Liver (tissue), 9 donors: ENCODE data around the gene EPGN. TPM values are rescaled to one million over a fixed set of nuclear protein-coding genes. Genes with fewer than 3 reads are reported as not detected.
A peak's percentile ranks its signal among the peaks of the same experiment; 100 is the strongest.

ENCODE experiments used
- DNase-seq: peaks from one replicate; pipeline ENCODE4 v3.0.0-alpha.2; 2017; ENCODE audit warnings: low spot score
- H3K27ac ChIP-seq, 2 donors: one replicate each; pipeline ENCODE4 v1.7.0; 2013; ENCODE audit warnings: inconsistent platforms in 2 of 2, low read length in 2 of 2, control low read depth in 1 of 2, low read depth in 1 of 2, mild to moderate bottlenecking in 1 of 2
- H3K27me3 ChIP-seq, 4 donors: one replicate each; pipeline versions ENCODE4 v1.6.1 to v1.7.0; 2013; ENCODE audit warnings: low read length in 3 of 4, inconsistent platforms in 1 of 4, mild to moderate bottlenecking in 1 of 4, moderate library complexity in 1 of 4; ENCODE audit not compliant: control insufficient read depth in 4 of 4, insufficient read depth in 4 of 4
- H3K36me3 ChIP-seq, 4 donors: one replicate each; pipeline versions ENCODE4 v1.6.1 to v1.7.0; 2013; ENCODE audit warnings: low read length in 3 of 4, mild to moderate bottlenecking in 3 of 4, low read depth in 1 of 4, moderate library complexity in 1 of 4; ENCODE audit not compliant: control insufficient read depth in 4 of 4, insufficient read depth in 3 of 4
- H3K4me1 ChIP-seq, 4 donors: one replicate each; pipeline versions ENCODE4 v1.6.1 to v1.7.0; 2013; ENCODE audit warnings: low read length in 3 of 4, mild to moderate bottlenecking in 3 of 4, moderate library complexity in 1 of 4; ENCODE audit not compliant: control insufficient read depth in 4 of 4, insufficient read depth in 4 of 4
- H3K4me3 ChIP-seq, 3 donors: one replicate each; pipeline versions ENCODE4 v1.6.1 to v1.7.0; 2013; ENCODE audit warnings: low read length in 3 of 3, control low read depth in 1 of 3, low read depth in 1 of 3, mild to moderate bottlenecking in 1 of 3
- H3K9ac ChIP-seq, 2 donors: one replicate each; pipeline ENCODE4 v1.7.0; 2013; ENCODE audit warnings: low read length in 2 of 2, mild to moderate bottlenecking in 2 of 2, moderate library complexity in 2 of 2, control low read depth in 1 of 2, low read depth in 1 of 2
- H3K9me3 ChIP-seq, 4 donors: one replicate each; pipeline versions ENCODE4 v1.6.1 to v1.7.0; 2013; ENCODE audit warnings: low read length in 3 of 4; ENCODE audit not compliant: control insufficient read depth in 4 of 4
- EGR1 ChIP-seq, 2 donors: IDR thresholded peaks; 2 replicates each; pipeline ENCODE4 v1.6.1; 2016 to 2018; ENCODE audit warnings: antibody characterized with exemption in 2 of 2, low read depth in 2 of 2
- FOXA2 ChIP-seq: IDR thresholded peaks from 2 replicates; pipeline ENCODE4 v1.6.1; 2016; ENCODE audit warnings: antibody characterized with exemption
- GABPA ChIP-seq, 2 donors: IDR thresholded peaks in 1 of 2; conservative IDR thresholded peaks in 1 of 2; 2 replicates each; pipeline ENCODE4 v1.6.1; 2016; ENCODE audit warnings: antibody characterized with exemption in 2 of 2, mild to moderate bottlenecking in 1 of 2, moderate library complexity in 1 of 2
- HNF4A ChIP-seq, 2 donors: conservative IDR thresholded peaks; 2 replicates each; pipeline ENCODE4 v1.6.1; 2016; ENCODE audit warnings: antibody characterized with exemption in 2 of 2, mild to moderate bottlenecking in 2 of 2
- HNF4G ChIP-seq: IDR thresholded peaks from 2 replicates; pipeline ENCODE4 v1.6.1; 2016; ENCODE audit warnings: antibody characterized with exemption
- JUND ChIP-seq, 2 donors: IDR thresholded peaks; 2 replicates each; pipeline ENCODE4 v1.6.1; 2016; ENCODE audit warnings: antibody characterized with exemption in 2 of 2
- NR2F2 ChIP-seq: IDR thresholded peaks from 2 replicates; pipeline ENCODE4 v1.6.1; 2016; ENCODE audit warnings: antibody characterized with exemption
- RAD21 ChIP-seq, 2 donors: IDR thresholded peaks; 2 replicates each; pipeline ENCODE4 v1.6.1; 2016; ENCODE audit warnings: antibody characterized with exemption in 2 of 2, mild to moderate bottlenecking in 2 of 2
- TAF1 ChIP-seq: conservative IDR thresholded peaks from 2 replicates; pipeline ENCODE4 v1.6.1; 2016; ENCODE audit warnings: antibody characterized with exemption, mild to moderate bottlenecking
- YY1 ChIP-seq: IDR thresholded peaks from 2 replicates; pipeline ENCODE4 v1.6.1; 2016; ENCODE audit warnings: antibody characterized with exemption, mild to moderate bottlenecking
- WGBS: extraction: QIAGEN DNeasy Blood & Tissue Kit; methylation state at CpG from one replicate; pipeline ENCODE4 v1.1.7; 2013; 5-methylcytosine and 5-hydroxymethylcytosine counted together
- polyA plus RNA-seq, 2 donors: library from polyadenylated mRNA; stranded (reverse) in 1 of 2; unstranded in 1 of 2; fragments of 200-250 nt in 1 of 2; fragments of >200 nt in 1 of 2; fragmentation: Nextera tagmentation in 1 of 2; extraction: Ambion mirVana in 1 of 2; gene quantifications; one replicate each; pipeline versions ENCODE4 v1.2.1 to v1.2.3, GENCODE V29; 2013 to 2015
- total RNA-seq, 2 donors: library from RNA; depleted of rRNA; stranded (reverse); fragments of >200 nt; gene quantifications; one replicate each; pipeline ENCODE4 v1.2.3, GENCODE V29; 2014
- TF ChIP-seq, protein P1 (sequence below): IDR thresholded peaks from 2 replicates; pipeline ENCODE4 v1.6.1; 2016; ENCODE audit warnings: antibody characterized with exemption
- TF ChIP-seq, protein P2 (sequence below): fragments of 150-350 bp; IDR thresholded peaks from 2 replicates; pipeline ENCODE4 v1.5.1; 2017; ENCODE audit warnings: improper control_type of control experiment, low read depth, low read length; ENCODE audit not compliant: missing input control
- TF ChIP-seq, protein P3 (sequence below): IDR thresholded peaks from 2 replicates; pipeline ENCODE4 v1.6.1; 2016; ENCODE audit warnings: antibody characterized with exemption, mild to moderate bottlenecking
- donor health status: healthy.
- donor health status: healthy.
- donor health status: healthy.
- donor health status: healthy.
- donor health status: healthy.

EPGN gene
- total and polyA plus RNA-seq, 4 donors, result 0.09 to 0.75 TPM; not detected in 2

DNA sequence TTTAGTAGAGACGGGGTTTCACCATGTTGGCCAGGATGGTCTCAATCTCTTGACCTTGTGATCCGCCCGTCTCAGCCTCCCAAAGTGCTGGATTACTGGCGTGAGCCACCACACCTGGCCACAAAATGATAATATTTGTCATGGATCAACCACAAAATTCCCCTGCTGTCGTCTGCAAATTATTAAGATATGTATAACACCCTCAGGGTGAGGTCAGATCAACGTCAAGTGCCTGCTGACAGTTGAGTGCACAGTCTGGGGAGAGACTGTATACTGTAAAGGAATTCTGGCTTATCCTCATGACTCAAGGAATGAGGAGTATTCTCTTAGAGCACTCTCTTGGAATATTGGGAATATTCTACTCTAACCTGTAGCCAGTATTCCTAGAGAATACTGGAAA, 11.2 kb downstream of the EPGN start:
- H3K27me3 ChIP-seq, result peaks cover 0 to 3% (median 0%) of the 10 kb centered on the region in 4 donors
- no peaks in the 10 kb centered on the region for H3K36me3 ChIP-seq
- WGBS, result 86% methylated on average over 6 of the region's 6 CpGs
- no peaks in the 10 kb centered on the region for H3K4me1 ChIP-seq
- H3K27ac ChIP-seq, result no peak overlapping the region
- DNase-seq, result no peak
- TF ChIP-seq HNF4A (conservative IDR thresholded peaks at IDR 0.05), result no peak
- no peak for TF ChIP-seq TAF1
- TF ChIP-seq RAD21 (IDR thresholded peaks at IDR 0.05), result no peak
- TF ChIP-seq JUND (IDR thresholded peaks at IDR 0.05), result no peak
- TF ChIP-seq, protein P1, sequence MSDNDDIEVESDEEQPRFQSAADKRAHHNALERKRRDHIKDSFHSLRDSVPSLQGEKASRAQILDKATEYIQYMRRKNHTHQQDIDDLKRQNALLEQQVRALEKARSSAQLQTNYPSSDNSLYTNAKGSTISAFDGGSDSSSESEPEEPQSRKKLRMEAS, result no peak
- no peak overlapping the region for H3K4me3 ChIP-seq
- no peaks in the 10 kb centered on the region for H3K9me3 ChIP-seq
- no peak overlapping the region for H3K9ac ChIP-seq

DNA sequence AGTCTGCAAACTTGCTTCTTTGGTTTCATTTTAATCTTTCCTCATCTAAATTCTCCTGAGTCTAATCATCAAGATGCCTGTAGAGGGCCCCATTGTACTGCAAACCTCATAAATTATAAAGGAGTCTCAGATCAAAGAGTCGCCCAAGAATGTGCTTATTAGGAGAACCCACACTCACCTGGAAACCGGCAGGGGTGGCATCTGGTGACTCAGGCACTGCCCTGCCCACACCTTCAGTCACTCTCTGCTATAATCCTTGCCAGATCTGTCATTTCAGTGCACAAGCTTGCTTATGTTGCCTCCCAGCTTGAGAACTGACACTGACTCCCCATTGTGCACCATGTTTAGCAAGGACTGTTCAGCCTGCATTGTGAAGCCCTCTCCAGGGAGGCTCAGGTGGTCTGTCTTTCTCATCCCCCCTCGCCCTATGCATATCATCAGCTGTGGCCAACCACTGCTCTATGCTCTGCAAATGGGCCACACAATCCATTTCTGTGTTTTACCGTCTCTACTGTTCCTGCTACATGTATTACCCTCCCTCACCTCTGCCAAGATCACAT, 12.4 kb downstream of the EPGN start:
- Histone ChIP-seq H3K36me3 (no peaks in the 10 kb centered on the region), H3K9me3 (no peaks in the 10 kb centered on the region), H3K9ac (no peak overlapping the region), H3K27ac (no peak overlapping the region), H3K27me3 (peaks cover 0 to 3% (median 0%) of the 10 kb centered on the region in 4 donors), H3K4me1 (no peaks in the 10 kb centered on the region), H3K4me3 (no peak overlapping the region)
- TF ChIP-seq RAD21 (IDR thresholded peaks at IDR 0.05), result peak; percentile 49 to 56
- no peak for TF ChIP-seq TAF1
- TF ChIP-seq, protein P2, sequence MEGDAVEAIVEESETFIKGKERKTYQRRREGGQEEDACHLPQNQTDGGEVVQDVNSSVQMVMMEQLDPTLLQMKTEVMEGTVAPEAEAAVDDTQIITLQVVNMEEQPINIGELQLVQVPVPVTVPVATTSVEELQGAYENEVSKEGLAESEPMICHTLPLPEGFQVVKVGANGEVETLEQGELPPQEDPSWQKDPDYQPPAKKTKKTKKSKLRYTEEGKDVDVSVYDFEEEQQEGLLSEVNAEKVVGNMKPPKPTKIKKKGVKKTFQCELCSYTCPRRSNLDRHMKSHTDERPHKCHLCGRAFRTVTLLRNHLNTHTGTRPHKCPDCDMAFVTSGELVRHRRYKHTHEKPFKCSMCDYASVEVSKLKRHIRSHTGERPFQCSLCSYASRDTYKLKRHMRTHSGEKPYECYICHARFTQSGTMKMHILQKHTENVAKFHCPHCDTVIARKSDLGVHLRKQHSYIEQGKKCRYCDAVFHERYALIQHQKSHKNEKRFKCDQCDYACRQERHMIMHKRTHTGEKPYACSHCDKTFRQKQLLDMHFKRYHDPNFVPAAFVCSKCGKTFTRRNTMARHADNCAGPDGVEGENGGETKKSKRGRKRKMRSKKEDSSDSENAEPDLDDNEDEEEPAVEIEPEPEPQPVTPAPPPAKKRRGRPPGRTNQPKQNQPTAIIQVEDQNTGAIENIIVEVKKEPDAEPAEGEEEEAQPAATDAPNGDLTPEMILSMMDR, result peak; percentile 20
- no peak for TF ChIP-seq YY1
- no peak for DNase-seq
- 48% methylated on average over 4 of the region's 4 CpGs for WGBS

DNA sequence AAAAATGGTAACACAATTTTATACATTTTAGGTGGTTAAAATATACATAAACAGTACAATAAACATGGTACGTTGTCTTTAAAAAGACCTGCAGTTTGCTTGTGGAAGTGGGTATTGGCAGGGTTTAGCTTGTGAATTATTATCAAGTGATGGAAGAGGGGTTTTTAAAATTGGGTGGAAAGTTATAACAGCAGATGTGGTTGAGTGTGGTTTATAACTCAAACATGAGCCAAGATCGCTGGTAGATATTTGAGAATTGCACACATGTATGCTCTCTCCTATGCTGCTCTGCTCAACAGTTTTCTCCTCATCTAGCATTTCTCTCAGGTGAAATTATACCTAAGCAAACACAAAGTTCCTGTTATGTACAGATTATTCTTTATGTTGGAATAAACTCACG, 14.0 kb downstream of the EPGN start:
- 79% methylated on average over 3 of the region's 3 CpGs for WGBS
- no peaks in the 10 kb centered on the region for H3K4me1 ChIP-seq
- no peak overlapping the region for H3K4me3 ChIP-seq
- H3K36me3 ChIP-seq, result no peaks in the 10 kb centered on the region
- TF ChIP-seq NR2F2, result no peak
- no peak for TF ChIP-seq YY1
- no peak for TF ChIP-seq GABPA (IDR thresholded peaks at IDR 0.05 in 1 of 2, conservative IDR thresholded peaks at IDR 0.05 in 1 of 2)
- TF ChIP-seq EGR1 (IDR thresholded peaks at IDR 0.05; ENCODE audit: low read depth in 2 of 2), result no peak
- TF ChIP-seq, protein P1, result no peak
- TF ChIP-seq HNF4A (conservative IDR thresholded peaks at IDR 0.05), result no peak
- TF ChIP-seq HNF4G, result no peak
- TF ChIP-seq TAF1, result no peak
- TF ChIP-seq FOXA2, result no peak
- TF ChIP-seq, protein P3, sequence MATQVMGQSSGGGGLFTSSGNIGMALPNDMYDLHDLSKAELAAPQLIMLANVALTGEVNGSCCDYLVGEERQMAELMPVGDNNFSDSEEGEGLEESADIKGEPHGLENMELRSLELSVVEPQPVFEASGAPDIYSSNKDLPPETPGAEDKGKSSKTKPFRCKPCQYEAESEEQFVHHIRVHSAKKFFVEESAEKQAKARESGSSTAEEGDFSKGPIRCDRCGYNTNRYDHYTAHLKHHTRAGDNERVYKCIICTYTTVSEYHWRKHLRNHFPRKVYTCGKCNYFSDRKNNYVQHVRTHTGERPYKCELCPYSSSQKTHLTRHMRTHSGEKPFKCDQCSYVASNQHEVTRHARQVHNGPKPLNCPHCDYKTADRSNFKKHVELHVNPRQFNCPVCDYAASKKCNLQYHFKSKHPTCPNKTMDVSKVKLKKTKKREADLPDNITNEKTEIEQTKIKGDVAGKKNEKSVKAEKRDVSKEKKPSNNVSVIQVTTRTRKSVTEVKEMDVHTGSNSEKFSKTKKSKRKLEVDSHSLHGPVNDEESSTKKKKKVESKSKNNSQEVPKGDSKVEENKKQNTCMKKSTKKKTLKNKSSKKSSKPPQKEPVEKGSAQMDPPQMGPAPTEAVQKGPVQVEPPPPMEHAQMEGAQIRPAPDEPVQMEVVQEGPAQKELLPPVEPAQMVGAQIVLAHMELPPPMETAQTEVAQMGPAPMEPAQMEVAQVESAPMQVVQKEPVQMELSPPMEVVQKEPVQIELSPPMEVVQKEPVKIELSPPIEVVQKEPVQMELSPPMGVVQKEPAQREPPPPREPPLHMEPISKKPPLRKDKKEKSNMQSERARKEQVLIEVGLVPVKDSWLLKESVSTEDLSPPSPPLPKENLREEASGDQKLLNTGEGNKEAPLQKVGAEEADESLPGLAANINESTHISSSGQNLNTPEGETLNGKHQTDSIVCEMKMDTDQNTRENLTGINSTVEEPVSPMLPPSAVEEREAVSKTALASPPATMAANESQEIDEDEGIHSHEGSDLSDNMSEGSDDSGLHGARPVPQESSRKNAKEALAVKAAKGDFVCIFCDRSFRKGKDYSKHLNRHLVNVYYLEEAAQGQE, result no peak
- no peaks in the 10 kb centered on the region for H3K9me3 ChIP-seq
- H3K27ac ChIP-seq, result no peak overlapping the region
- H3K27me3 ChIP-seq, result peaks cover 0 to 3% (median 0%) of the 10 kb centered on the region in 4 donors
- DNase-seq, result no peak
- no peak overlapping the region for H3K9ac ChIP-seq
